HepG2 (cell line): ENCODE measurements around the gene ENHO. TPM values are rescaled to one million over a fixed set of nuclear protein-coding genes. Genes with fewer than 3 reads are reported as not detected.

Experiments used
- CBFB ChIP-seq: sonication (generic); formaldehyde crosslinking; IDR thresholded peaks from 2 replicates; pipeline ENCODE4 v1.4.0; 2020; ENCODE audit warnings: missing genetic modification reagents
- EHMT2 ChIP-seq: fragments of 200-600 bp; sonication (generic); IDR thresholded peaks from 2 replicates; pipeline ENCODE4 v1.7.0; 2017; ENCODE audit warnings: antibody characterized with exemption, low read depth, low read length, borderline replicate concordance
- KDM5A ChIP-seq: fragments of 200-600 bp; sonication (generic); IDR thresholded peaks from 2 replicates; pipeline ENCODE4 v1.7.0; 2018; ENCODE audit warnings: antibody characterized with exemption, mild to moderate bottlenecking, low read length, borderline replicate concordance
- MAFF ChIP-seq: IDR thresholded peaks from 2 replicates; pipeline ENCODE4 v1.6.1; 2011; ENCODE audit warnings: low read depth, low read length, improper control_type of control experiment
- MYC ChIP-seq: sonication (generic); formaldehyde crosslinking; IDR thresholded peaks from 2 replicates; pipeline ENCODE4 v1.9.0; 2021; ENCODE audit warnings: missing genetic modification reagents, borderline replicate concordance
- NPAS2 ChIP-seq: sonication (generic); formaldehyde crosslinking; IDR thresholded peaks from 2 replicates; pipeline ENCODE4 v1.8.0; 2022; ENCODE audit warnings: mild to moderate bottlenecking, missing genetic modification reagents, borderline replicate concordance
- PCBP1 ChIP-seq: fragments of 200-400 bp; formaldehyde crosslinking; IDR thresholded peaks from 2 replicates; pipeline ENCODE4 v1.6.1; 2017; ENCODE audit warnings: mild to moderate bottlenecking, low read depth, low read length, borderline replicate concordance
- PHB2 ChIP-seq: fragments of 450-650 bp; IDR thresholded peaks from 2 replicates; pipeline ENCODE4 v1.6.1; 2018; ENCODE audit not compliant: partially characterized antibody
- RBM39 ChIP-seq: fragments of 200-400 bp; formaldehyde crosslinking; IDR thresholded peaks from one replicate; pipeline ENCODE4 v1.6.1; 2018; ENCODE audit warnings: antibody characterized with exemption, mild to moderate bottlenecking, low read depth, low read length; ENCODE audit not compliant: poor library complexity, severe bottlenecking
- XBP1 ChIP-seq: sonication (generic); formaldehyde crosslinking; IDR thresholded peaks from 2 replicates; pipeline ENCODE4 v1.5.0; 2020; ENCODE audit warnings: missing genetic modification reagents
- ZBTB37 ChIP-seq: sonication (generic); formaldehyde crosslinking; IDR thresholded peaks from 2 replicates; pipeline ENCODE4 v1.4.0; 2020; ENCODE audit warnings: mild to moderate bottlenecking, missing genetic modification reagents
- ZC3H4 ChIP-seq: sonication (generic); formaldehyde crosslinking; IDR thresholded peaks from 2 replicates; pipeline ENCODE4 v1.4.0; 2020; ENCODE audit warnings: missing genetic modification reagents, borderline replicate concordance
- ZNF225 ChIP-seq: sonication (generic); formaldehyde crosslinking; IDR thresholded peaks from 2 replicates; pipeline ENCODE4 v1.4.0; 2020; ENCODE audit warnings: mild to moderate bottlenecking, missing genetic modification reagents
- ZNF432 ChIP-seq: sonication (generic); formaldehyde crosslinking; IDR thresholded peaks from 2 replicates; pipeline ENCODE4 v1.5.0; 2020; ENCODE audit warnings: missing genetic modification reagents, mild to moderate bottlenecking, borderline replicate concordance
- ZNF564 ChIP-seq: sonication (generic); formaldehyde crosslinking; IDR thresholded peaks from 2 replicates; pipeline ENCODE4 v1.8.1; 2023; ENCODE audit warnings: mild to moderate bottlenecking, missing genetic modification reagents
- ZNF598 ChIP-seq: sonication (generic); formaldehyde crosslinking; IDR thresholded peaks from 2 replicates; pipeline ENCODE4 v1.5.1; 2020; ENCODE audit warnings: mild to moderate bottlenecking, missing genetic modification reagents, borderline replicate concordance
- ZNF652 ChIP-seq: IDR thresholded peaks from 2 replicates; pipeline ENCODE4 v1.6.1; 2016; ENCODE audit warnings: low read depth, borderline replicate concordance
- ZNF724P ChIP-seq: sonication (generic); formaldehyde crosslinking; IDR thresholded peaks from 2 replicates; pipeline ENCODE4 v1.8.0; 2022; ENCODE audit warnings: missing genetic modification reagents, borderline replicate concordance
- ZNF782 ChIP-seq: sonication (generic); formaldehyde crosslinking; IDR thresholded peaks from 2 replicates; pipeline ENCODE4 v1.4.0; 2020; ENCODE audit warnings: missing genetic modification reagents, mild to moderate bottlenecking, borderline replicate concordance
- polyA plus RNA-seq, 8 experiments: library from polyadenylated mRNA; depleted of rRNA in 3 of 8; stranded (reverse) in 7 of 8; unstranded in 1 of 8; fragments of >200 nt; fragmentation: Illumina TruSeq in 4 of 8; extraction: Trizol in 4 of 8; gene quantifications; 2 replicates each; pipeline versions ENCODE4 v1.2.1 to v1.2.3, GENCODE V29; 2011 to 2016; ENCODE audit warnings: low read depth in 4 of 8, missing spikeins in 1 of 8, mixed read lengths in 1 of 8; ENCODE audit not compliant: insufficient read depth in 1 of 8
- total RNA-seq, 5 experiments: library from RNA; depleted of rRNA; stranded (reverse); fragments of >200 nt; fragmentation: Illumina TruSeq; extraction: Trizol; gene quantifications; 2 replicates each; pipeline ENCODE4 v1.2.3, GENCODE V29; 2016; ENCODE audit warnings: low read depth in 1 of 5
- TF ChIP-seq, protein P1 (sequence below): IDR thresholded peaks from 2 replicates; pipeline ENCODE4 v1.6.1; 2016; ENCODE audit warnings: control low read depth
- TF ChIP-seq, protein P2 (sequence below): IDR thresholded peaks from 2 replicates; pipeline ENCODE4 v1.6.1; 2012; ENCODE audit warnings: low read length, improper control_type of control experiment
- TF ChIP-seq, protein P3 (sequence below): sonication (generic); formaldehyde crosslinking; IDR thresholded peaks from 2 replicates; pipeline ENCODE4 v1.5.0; 2020; ENCODE audit warnings: missing genetic modification reagents

ENHO gene
- total and polyA plus RNA-seq, 2 of the 13 experiments (the other 11 are each of a cell fraction or from before 2014, with no cell fraction given), result 0.08 to 0.60 TPM

GRCh38 chr9:34522971-34523797 is at the start of gene ENHO (continued):
- TF ChIP-seq, protein P1, sequence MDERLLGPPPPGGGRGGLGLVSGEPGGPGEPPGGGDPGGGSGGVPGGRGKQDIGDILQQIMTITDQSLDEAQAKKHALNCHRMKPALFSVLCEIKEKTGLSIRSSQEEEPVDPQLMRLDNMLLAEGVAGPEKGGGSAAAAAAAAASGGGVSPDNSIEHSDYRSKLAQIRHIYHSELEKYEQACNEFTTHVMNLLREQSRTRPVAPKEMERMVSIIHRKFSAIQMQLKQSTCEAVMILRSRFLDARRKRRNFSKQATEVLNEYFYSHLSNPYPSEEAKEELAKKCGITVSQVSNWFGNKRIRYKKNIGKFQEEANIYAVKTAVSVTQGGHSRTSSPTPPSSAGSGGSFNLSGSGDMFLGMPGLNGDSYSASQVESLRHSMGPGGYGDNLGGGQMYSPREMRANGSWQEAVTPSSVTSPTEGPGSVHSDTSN, result no peak
- TF ChIP-seq ZBTB37 (no peak), EHMT2 (no peak), ZNF432 (no peak), PCBP1 (no peak), XBP1 (CRISPR knock-in tag) (no peak), ZC3H4 (CRISPR knock-in tag) (no peak), ZNF782 (no peak), ZNF598 (CRISPR knock-in tag) (0 out of 2 replicates have a peak, but pooled peaks have one; percentile 29), NPAS2 (CRISPR knock-in tag) (no peak), ZNF564 (CRISPR knock-in tag) (no peak), MYC (no peak), ZNF724P (CRISPR knock-in tag) (peak; percentile 38; the same call in 1 of the 2 replicates), PHB2 (no peak), KDM5A (no peak), CBFB (CRISPR knock-in tag) (no peak), ZNF225 (no peak), RBM39 (no peak), MAFF (no peak), ZNF652 (CRISPR knock-in tag) (no peak)
- TF ChIP-seq, protein P2, sequence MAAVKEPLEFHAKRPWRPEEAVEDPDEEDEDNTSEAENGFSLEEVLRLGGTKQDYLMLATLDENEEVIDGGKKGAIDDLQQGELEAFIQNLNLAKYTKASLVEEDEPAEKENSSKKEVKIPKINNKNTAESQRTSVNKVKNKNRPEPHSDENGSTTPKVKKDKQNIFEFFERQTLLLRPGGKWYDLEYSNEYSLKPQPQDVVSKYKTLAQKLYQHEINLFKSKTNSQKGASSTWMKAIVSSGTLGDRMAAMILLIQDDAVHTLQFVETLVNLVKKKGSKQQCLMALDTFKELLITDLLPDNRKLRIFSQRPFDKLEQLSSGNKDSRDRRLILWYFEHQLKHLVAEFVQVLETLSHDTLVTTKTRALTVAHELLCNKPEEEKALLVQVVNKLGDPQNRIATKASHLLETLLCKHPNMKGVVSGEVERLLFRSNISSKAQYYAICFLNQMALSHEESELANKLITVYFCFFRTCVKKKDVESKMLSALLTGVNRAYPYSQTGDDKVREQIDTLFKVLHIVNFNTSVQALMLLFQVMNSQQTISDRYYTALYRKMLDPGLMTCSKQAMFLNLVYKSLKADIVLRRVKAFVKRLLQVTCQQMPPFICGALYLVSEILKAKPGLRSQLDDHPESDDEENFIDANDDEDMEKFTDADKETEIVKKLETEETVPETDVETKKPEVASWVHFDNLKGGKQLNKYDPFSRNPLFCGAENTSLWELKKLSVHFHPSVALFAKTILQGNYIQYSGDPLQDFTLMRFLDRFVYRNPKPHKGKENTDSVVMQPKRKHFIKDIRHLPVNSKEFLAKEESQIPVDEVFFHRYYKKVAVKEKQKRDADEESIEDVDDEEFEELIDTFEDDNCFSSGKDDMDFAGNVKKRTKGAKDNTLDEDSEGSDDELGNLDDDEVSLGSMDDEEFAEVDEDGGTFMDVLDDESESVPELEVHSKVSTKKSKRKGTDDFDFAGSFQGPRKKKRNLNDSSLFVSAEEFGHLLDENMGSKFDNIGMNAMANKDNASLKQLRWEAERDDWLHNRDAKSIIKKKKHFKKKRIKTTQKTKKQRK, result no peak
- TF ChIP-seq, protein P3, sequence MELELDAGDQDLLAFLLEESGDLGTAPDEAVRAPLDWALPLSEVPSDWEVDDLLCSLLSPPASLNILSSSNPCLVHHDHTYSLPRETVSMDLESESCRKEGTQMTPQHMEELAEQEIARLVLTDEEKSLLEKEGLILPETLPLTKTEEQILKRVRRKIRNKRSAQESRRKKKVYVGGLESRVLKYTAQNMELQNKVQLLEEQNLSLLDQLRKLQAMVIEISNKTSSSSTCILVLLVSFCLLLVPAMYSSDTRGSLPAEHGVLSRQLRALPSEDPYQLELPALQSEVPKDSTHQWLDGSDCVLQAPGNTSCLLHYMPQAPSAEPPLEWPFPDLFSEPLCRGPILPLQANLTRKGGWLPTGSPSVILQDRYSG (CRISPR knock-in tag), result no peak
